ENCODE results near the gene AKR1C1. TPM values are rescaled to one million over a fixed set of nuclear protein-coding genes. Genes with fewer than 3 reads are reported as not detected.

AKR1C1 gene
- total and polyA plus RNA-seq, 2 donors (not counting 1 experiment from before 2014, with no cell fraction given), result 0.25 TPM; not detected in 1

Small RNA genes lying within 50 kb of the gene (small RNA-seq; reads per million reads assigned to genes)
- 0.57 reads per million for gene RF00096 (ENCODE audit: insufficient read length, low read depth, low replicate concordance)

Other genes with a start within 250 kb of the AKR1C1 start
- gene AKR1E2, start 137.2 kb upstream of the AKR1C1 start, total RNA-seq, result 0.42 TPM in 1 of 2 replicates, not detected in the other
- gene AKR1E2, start 137.2 kb upstream of the AKR1C1 start, polyA plus RNA-seq, result not detected in 2 replicates
- gene AKR1C2, start 40.4 kb downstream of the AKR1C1 start, total RNA-seq, result not detected in 2 replicates
- not detected in 2 replicates for gene AKR1C2, start 40.4 kb downstream of the AKR1C1 start, polyA plus RNA-seq
- 0.62 TPM in 1 of 2 replicates, not detected in the other for gene AKR1C3, start 131.0 kb downstream of the AKR1C1 start, total RNA-seq
- gene AKR1C3, start 131.0 kb downstream of the AKR1C1 start, polyA plus RNA-seq, result 0.28 and 0.45 TPM in 2 replicates
- gene AKR1C8, start 221.7 kb downstream of the AKR1C1 start, total RNA-seq, result not detected in 2 replicates
- not detected in 2 replicates for gene AKR1C8, start 221.7 kb downstream of the AKR1C1 start, polyA plus RNA-seq
- not detected in 2 replicates for gene AKR1C4, start 233.4 kb downstream of the AKR1C1 start, total RNA-seq
- not detected in 2 replicates for gene AKR1C4, start 233.4 kb downstream of the AKR1C1 start, polyA plus RNA-seq